ENCODE measurements around the gene OR51B2. TPM values are rescaled to one million over a fixed set of nuclear protein-coding genes. Genes with fewer than 3 reads are reported as not detected.

Gene OR51B2
- total RNA-seq, 1 experiment from 2014 or later, result 17.1 TPM

DNA sequence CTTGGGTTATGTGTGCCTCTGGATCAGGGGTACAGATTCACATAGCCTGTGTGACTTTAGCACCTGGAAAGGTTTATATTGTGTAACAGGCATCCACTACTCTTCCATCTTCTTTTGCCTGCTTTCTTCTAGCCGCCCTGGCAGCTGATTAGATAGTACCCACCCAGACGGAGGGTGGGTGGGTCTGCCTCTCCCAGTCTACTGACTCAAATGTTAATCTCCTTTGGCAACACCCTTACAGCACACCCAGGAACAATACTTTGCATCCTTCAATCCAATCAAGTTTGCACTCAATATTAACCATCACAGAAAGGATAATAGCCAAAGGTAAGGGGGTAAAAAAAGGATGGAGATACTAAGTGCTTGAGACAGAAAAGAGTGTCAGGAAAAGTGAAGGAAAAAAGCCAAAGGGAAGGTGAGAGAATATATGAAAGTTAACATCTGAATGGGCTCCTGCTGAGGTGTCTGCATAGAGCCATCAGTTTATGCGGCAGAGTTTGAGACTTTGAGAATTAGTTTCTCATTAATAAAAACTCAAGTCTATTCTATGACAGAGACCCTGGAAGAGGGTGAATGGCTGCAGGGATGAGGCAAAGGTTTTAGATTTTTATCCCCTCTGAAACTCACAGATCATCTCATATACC is 24.6 kb upstream of the OR51B2 start:
- peaks cover 97% of the 10 kb centered on the region for H3K79me2 ChIP-seq (ENCODE audit: insufficient read depth, low read length)
- no peak overlapping the region for H3K27ac ChIP-seq (ENCODE audit: low read depth, low read length)
- intact Hi-C loops (cut with micrococcal nuclease), result no loop called here
- CTCF ChIA-PET, result no interaction called here
- ATAC-seq (no peak), DNase-seq (ENCODE audit: low read depth, low spot score) (no peak)
- no peaks in the 10 kb centered on the region for H3K9me3 ChIP-seq (ENCODE audit: control insufficient read depth in 1 of 2, insufficient read depth in 1 of 2, low read depth in 1 of 2, low read length in 2 of 2)
- H3K4me3 ChIP-seq (replicated peaks in 1 of 2; ENCODE audit: low read depth in 1 of 2, low read length in 2 of 2), result no peak overlapping the region
- H2AFZ ChIP-seq (ENCODE audit: low read depth, low read length, poor library complexity, severe bottlenecking), result no peak overlapping the region
- H3K36me3 ChIP-seq (ENCODE audit: control insufficient read depth in 1 of 2, insufficient read depth in 2 of 2, low read length in 2 of 2), result peaks cover 8 to 63% of the 10 kb centered on the region in 2 experiments; a peak in 3 of 4 replicates
- TF ChIP-seq CEBPB (IDR thresholded peaks at IDR 0.05; ENCODE audit: low read depth) (no peak), SIN3A (IDR thresholded peaks at IDR 0.05; ENCODE audit: low read depth) (no peak), EGR1 (IDR thresholded peaks at IDR 0.05; ENCODE audit: low read depth) (no peak), ZNF274 (IDR thresholded peaks at IDR 0.05; ENCODE audit: low read depth, low read length) (no peak), YY1 (IDR thresholded peaks at IDR 0.05; ENCODE audit: extremely low read depth, insufficient replicate concordance, low read depth, low read length) (no peak), EZH2phosphoT487 (IDR thresholded peaks at IDR 0.05; ENCODE audit: borderline replicate concordance) (no peak), POLR2AphosphoS5 (IDR thresholded peaks at IDR 0.05; ENCODE audit: low read depth, low read length) (no peak), SP1 (IDR thresholded peaks at IDR 0.05; ENCODE audit: low read depth) (no peak), ELF1 (IDR thresholded peaks at IDR 0.05; ENCODE audit: borderline replicate concordance, low read depth) (no peak), SRF (IDR thresholded peaks at IDR 0.05; ENCODE audit: low read depth) (no peak), JUND (IDR thresholded peaks at IDR 0.05) (no peak), POLR2A (IDR thresholded peaks at IDR 0.05; ENCODE audit: borderline replicate concordance, extremely low read depth, insufficient read depth, insufficient read length) (no peak), ZFX (IDR thresholded peaks at IDR 0.05) (no peak), FOSL1 (IDR thresholded peaks at IDR 0.05; ENCODE audit: low read depth) (no peak)
- TF ChIP-seq, protein P1, sequence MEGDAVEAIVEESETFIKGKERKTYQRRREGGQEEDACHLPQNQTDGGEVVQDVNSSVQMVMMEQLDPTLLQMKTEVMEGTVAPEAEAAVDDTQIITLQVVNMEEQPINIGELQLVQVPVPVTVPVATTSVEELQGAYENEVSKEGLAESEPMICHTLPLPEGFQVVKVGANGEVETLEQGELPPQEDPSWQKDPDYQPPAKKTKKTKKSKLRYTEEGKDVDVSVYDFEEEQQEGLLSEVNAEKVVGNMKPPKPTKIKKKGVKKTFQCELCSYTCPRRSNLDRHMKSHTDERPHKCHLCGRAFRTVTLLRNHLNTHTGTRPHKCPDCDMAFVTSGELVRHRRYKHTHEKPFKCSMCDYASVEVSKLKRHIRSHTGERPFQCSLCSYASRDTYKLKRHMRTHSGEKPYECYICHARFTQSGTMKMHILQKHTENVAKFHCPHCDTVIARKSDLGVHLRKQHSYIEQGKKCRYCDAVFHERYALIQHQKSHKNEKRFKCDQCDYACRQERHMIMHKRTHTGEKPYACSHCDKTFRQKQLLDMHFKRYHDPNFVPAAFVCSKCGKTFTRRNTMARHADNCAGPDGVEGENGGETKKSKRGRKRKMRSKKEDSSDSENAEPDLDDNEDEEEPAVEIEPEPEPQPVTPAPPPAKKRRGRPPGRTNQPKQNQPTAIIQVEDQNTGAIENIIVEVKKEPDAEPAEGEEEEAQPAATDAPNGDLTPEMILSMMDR (IDR thresholded peaks at IDR 0.05 in 2 of 3, conservative IDR thresholded peaks at IDR 0.05 in 1 of 3; ENCODE audit: borderline replicate concordance in 1 of 3, insufficient read depth in 1 of 3, low read depth in 2 of 3, low read length in 2 of 3), result no peak
- TF ChIP-seq, protein P2, sequence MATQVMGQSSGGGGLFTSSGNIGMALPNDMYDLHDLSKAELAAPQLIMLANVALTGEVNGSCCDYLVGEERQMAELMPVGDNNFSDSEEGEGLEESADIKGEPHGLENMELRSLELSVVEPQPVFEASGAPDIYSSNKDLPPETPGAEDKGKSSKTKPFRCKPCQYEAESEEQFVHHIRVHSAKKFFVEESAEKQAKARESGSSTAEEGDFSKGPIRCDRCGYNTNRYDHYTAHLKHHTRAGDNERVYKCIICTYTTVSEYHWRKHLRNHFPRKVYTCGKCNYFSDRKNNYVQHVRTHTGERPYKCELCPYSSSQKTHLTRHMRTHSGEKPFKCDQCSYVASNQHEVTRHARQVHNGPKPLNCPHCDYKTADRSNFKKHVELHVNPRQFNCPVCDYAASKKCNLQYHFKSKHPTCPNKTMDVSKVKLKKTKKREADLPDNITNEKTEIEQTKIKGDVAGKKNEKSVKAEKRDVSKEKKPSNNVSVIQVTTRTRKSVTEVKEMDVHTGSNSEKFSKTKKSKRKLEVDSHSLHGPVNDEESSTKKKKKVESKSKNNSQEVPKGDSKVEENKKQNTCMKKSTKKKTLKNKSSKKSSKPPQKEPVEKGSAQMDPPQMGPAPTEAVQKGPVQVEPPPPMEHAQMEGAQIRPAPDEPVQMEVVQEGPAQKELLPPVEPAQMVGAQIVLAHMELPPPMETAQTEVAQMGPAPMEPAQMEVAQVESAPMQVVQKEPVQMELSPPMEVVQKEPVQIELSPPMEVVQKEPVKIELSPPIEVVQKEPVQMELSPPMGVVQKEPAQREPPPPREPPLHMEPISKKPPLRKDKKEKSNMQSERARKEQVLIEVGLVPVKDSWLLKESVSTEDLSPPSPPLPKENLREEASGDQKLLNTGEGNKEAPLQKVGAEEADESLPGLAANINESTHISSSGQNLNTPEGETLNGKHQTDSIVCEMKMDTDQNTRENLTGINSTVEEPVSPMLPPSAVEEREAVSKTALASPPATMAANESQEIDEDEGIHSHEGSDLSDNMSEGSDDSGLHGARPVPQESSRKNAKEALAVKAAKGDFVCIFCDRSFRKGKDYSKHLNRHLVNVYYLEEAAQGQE (IDR thresholded peaks at IDR 0.05; ENCODE audit: low read depth), result no peak
- TF ChIP-seq, protein P3, sequence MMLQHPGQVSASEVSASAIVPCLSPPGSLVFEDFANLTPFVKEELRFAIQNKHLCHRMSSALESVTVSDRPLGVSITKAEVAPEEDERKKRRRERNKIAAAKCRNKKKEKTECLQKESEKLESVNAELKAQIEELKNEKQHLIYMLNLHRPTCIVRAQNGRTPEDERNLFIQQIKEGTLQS (IDR thresholded peaks at IDR 0.05), result no peak
- TF ChIP-seq, protein P4, sequence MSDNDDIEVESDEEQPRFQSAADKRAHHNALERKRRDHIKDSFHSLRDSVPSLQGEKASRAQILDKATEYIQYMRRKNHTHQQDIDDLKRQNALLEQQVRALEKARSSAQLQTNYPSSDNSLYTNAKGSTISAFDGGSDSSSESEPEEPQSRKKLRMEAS (IDR thresholded peaks at IDR 0.05), result no peak
- TF ChIP-seq, protein P5, sequence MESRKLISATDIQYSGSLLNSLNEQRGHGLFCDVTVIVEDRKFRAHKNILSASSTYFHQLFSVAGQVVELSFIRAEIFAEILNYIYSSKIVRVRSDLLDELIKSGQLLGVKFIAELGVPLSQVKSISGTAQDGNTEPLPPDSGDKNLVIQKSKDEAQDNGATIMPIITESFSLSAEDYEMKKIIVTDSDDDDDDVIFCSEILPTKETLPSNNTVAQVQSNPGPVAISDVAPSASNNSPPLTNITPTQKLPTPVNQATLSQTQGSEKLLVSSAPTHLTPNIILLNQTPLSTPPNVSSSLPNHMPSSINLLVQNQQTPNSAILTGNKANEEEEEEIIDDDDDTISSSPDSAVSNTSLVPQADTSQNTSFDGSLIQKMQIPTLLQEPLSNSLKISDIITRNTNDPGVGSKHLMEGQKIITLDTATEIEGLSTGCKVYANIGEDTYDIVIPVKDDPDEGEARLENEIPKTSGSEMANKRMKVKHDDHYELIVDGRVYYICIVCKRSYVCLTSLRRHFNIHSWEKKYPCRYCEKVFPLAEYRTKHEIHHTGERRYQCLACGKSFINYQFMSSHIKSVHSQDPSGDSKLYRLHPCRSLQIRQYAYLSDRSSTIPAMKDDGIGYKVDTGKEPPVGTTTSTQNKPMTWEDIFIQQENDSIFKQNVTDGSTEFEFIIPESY (IDR thresholded peaks at IDR 0.05; ENCODE audit: extremely low read depth, insufficient replicate concordance, low read length), result no peak
- POLR2A ChIA-PET, result no interaction called here
- H3K4me2 ChIP-seq (ENCODE audit: low read length), result no peak overlapping the region
- RAD21 ChIA-PET (ENCODE audit: low non-redundant PET in 1 of 2, low total read pairs in 2 of 2, uncharacterized antibody in 2 of 2, unreplicated experiment in 2 of 2), result no interaction called here
- no peaks in the 10 kb centered on the region for H3K9me2 ChIP-seq (ENCODE audit: insufficient read depth)
- H4K20me1 ChIP-seq (ENCODE audit: insufficient read depth), result peaks cover 31% of the 10 kb centered on the region; the same call in 1 of the 2 replicates
- no peaks in the 10 kb centered on the region for H3K27me3 ChIP-seq (ENCODE audit: insufficient read depth, low read length)
- no peak overlapping the region for H3K9ac ChIP-seq (ENCODE audit: low read length)
- H3K4me1 ChIP-seq (ENCODE audit: control insufficient read depth in 1 of 2, insufficient read depth in 2 of 2, low read length in 2 of 2), result no peaks in the 10 kb centered on the region
- no TSS peak for BruUV-seq (replicated peaks)

Data from HCT116 (cell line).